Activated T-cell treated with anti-CD3 and anti-CD28 coated beads for 24 hours (primary cell): Measurements from ENCODE around the gene ARMS2.

ENCODE experiments used
- DNase-seq: peaks from one replicate; pipeline ENCODE4 v3.0.0-alpha.2; 2020; ENCODE audit warnings: low read depth

ARMS2 gene

GRCh38 chr10:122454603-122455080, at the start of gene ARMS2:
Gene ARMS2 (plus strand): TSS chr10:122454653. CDS start chr10:122454728, 75 bp downstream.
- DNase-seq: no peak

- peak; percentile 23 for DNase-seq
Measured at GRCh38 chr10:122407375-122408125, 46.9 kb upstream of the ARMS2 start.

GRCh38 chr10:122413327-122413726, 41.1 kb upstream of the ARMS2 start:
- DNase-seq: no peak

GRCh38 chr10:122417667-122418066, 36.8 kb upstream of the ARMS2 start:
- no peak for DNase-seq

- no peak for DNase-seq
Measured at GRCh38 chr10:122419016-122419415, 35.4 kb upstream of the ARMS2 start.

- no peak for DNase-seq
Measured at GRCh38 chr10:122419876-122420623, 34.4 kb upstream of the ARMS2 start.

GRCh38 chr10:122420624-122421007, 33.8 kb upstream of the ARMS2 start:
- DNase-seq: no peak

- DNase-seq: no peak
Measured at GRCh38 chr10:122421054-122421625, 33.3 kb upstream of the ARMS2 start.

GRCh38 chr10:122421742-122422141, 32.7 kb upstream of the ARMS2 start:
- no peak for DNase-seq

GRCh38 chr10:122422266-122422989, 32.0 kb upstream of the ARMS2 start:
- no peak for DNase-seq

GRCh38 chr10:122424059-122424458, 30.4 kb upstream of the ARMS2 start:
- DNase-seq: no peak

- no peak for DNase-seq
Measured at GRCh38 chr10:122426829-122427228, 27.6 kb upstream of the ARMS2 start.

GRCh38 chr10:122427280-122427679, 27.2 kb upstream of the ARMS2 start:
- no peak for DNase-seq

- DNase-seq: no peak
Measured at GRCh38 chr10:122435212-122435827, 19.1 kb upstream of the ARMS2 start.

- no peak for DNase-seq
Measured at GRCh38 chr10:122441961-122442360, 12.5 kb upstream of the ARMS2 start.

GRCh38 chr10:122445469-122445868, 9.0 kb upstream of the ARMS2 start:
- DNase-seq: no peak

- no peak for DNase-seq
Measured at GRCh38 chr10:122445904-122446303, 8.5 kb upstream of the ARMS2 start.

- DNase-seq: no peak
Measured at GRCh38 chr10:122446668-122447423, 7.6 kb upstream of the ARMS2 start.

- DNase-seq: no peak
Measured at GRCh38 chr10:122448600-122448999, 5.9 kb upstream of the ARMS2 start.

- no peak for DNase-seq
Measured at GRCh38 chr10:122449153-122449552, 5.3 kb upstream of the ARMS2 start.

GRCh38 chr10:122450353-122450990, 4.0 kb upstream of the ARMS2 start:
- no peak for DNase-seq
